HCT116 (cell line): Measurements from ENCODE around the gene APBA1. TPM values are rescaled to one million over a fixed set of nuclear protein-coding genes. Genes with fewer than 3 reads are reported as not detected.

Experiments used
- ATAC-seq: fragments of 200-7000 bp; cut with Tn5 transposase; 2 replicates; pipeline ENCODE4 v1.9.1; 2020; ENCODE audit warnings: mild to moderate bottlenecking, moderate library complexity
- BruUV-seq: library from RNA; stranded (reverse); fragments of 400-500 nt; replicated peaks from 2 replicates; lab custom pipeline; 2021; lab: Mats Ljungman, UMichigan
- CTCF ChIA-PET: fragments of 300-600 bp; sonication (Branson Sonifier 250); formaldehyde crosslinking; loops from one replicate; lab custom pipeline; 2021; ENCODE audit warnings: antibody characterized with exemption; lab: Charles Lee
- POLR2A ChIA-PET: fragments of 300-600, 350-600 bp; sonication (Branson Sonifier 250); formaldehyde crosslinking; loops from one replicate; lab custom pipeline; 2021; ENCODE audit warnings: antibody characterized with exemption; lab: Charles Lee
- RAD21 ChIA-PET, 2 experiments: fragments of 300-600 bp; sonication (Branson Sonifier 250); formaldehyde crosslinking; loops; one replicate each; lab custom pipeline; 2023; ENCODE audit warnings: low total read pairs in 2 of 2; ENCODE audit not compliant: uncharacterized antibody in 2 of 2, unreplicated experiment in 2 of 2, low non-redundant PET in 1 of 2; lab: Charles Lee
- DNase-seq: peaks from one replicate; pipeline ENCODE4 v3.0.0-alpha.2; 2010; ENCODE audit warnings: low read depth, low spot score
- H2AFZ ChIP-seq: fragments of 200-600 bp; shearing (Covaris generic), sonication (generic); 2 replicates; pipeline ENCODE4 v1.6.1; 2017; ENCODE audit warnings: low read depth, mixed run types, mixed read lengths, antibody characterized with exemption, low read length; ENCODE audit not compliant: poor library complexity, severe bottlenecking
- H3K27ac ChIP-seq: 2 replicates; pipeline ENCODE4 v1.5.1; 2012; ENCODE audit warnings: low read depth, low read length
- H3K27me3 ChIP-seq: fragments of 200-600 bp; sonication (generic); 2 replicates; pipeline ENCODE4 v1.6.1; 2016; ENCODE audit warnings: mixed run types, low read length, mixed read lengths; ENCODE audit not compliant: insufficient read depth
- H3K36me3 ChIP-seq, 2 experiments: fragments of 200-500 bp in 1 of 2; fragments of 200-600 bp in 1 of 2; sonication (Bioruptor generic) in 1 of 2; sonication (generic) in 1 of 2; 2 replicates each; pipeline versions ENCODE4 v1.5.1 to v1.6.1; 2014 to 2016; ENCODE audit warnings: low read length in 2 of 2, inconsistent platforms in 1 of 2, mixed read lengths in 1 of 2, mixed run types in 1 of 2; ENCODE audit not compliant: insufficient read depth in 2 of 2, control insufficient read depth in 1 of 2
- H3K4me1 ChIP-seq, 2 experiments: fragments of 200-600 bp in 1 of 2; sonication (generic) in 1 of 2; 2 replicates each; pipeline versions ENCODE4 v1.5.1 to v1.6.1; 2012 to 2017; ENCODE audit warnings: low read length in 2 of 2, inconsistent platforms in 1 of 2, mild to moderate bottlenecking in 1 of 2, mixed read lengths in 1 of 2, mixed run types in 1 of 2, moderate library complexity in 1 of 2; ENCODE audit not compliant: insufficient read depth in 2 of 2, control insufficient read depth in 1 of 2
- H3K4me2 ChIP-seq: fragments of 200-600 bp; sonication (generic); 2 replicates; pipeline ENCODE4 v1.6.1; 2017; ENCODE audit warnings: mixed run types, low read length, mixed read lengths
- H3K4me3 ChIP-seq, 2 experiments: fragments of 200-600 bp in 1 of 2; sonication (generic) in 1 of 2; replicated peaks in 1 of 2; 2 replicates each; pipeline ENCODE4 v1.5.1; 2011 to 2016; ENCODE audit warnings: low read length in 2 of 2, control low read depth in 1 of 2, low read depth in 1 of 2, mild to moderate bottlenecking in 1 of 2, mixed read lengths in 1 of 2, mixed run types in 1 of 2
- H3K79me2 ChIP-seq: fragments of 200-600 bp; sonication (generic); 2 replicates; pipeline ENCODE4 v1.6.1; 2017; ENCODE audit warnings: mild to moderate bottlenecking, mixed run types, low read length, moderate library complexity, mixed read lengths; ENCODE audit not compliant: insufficient read depth
- H3K9ac ChIP-seq: fragments of 200-600 bp; sonication (generic); 2 replicates; pipeline ENCODE4 v1.6.1; 2016; ENCODE audit warnings: low read length, mixed read lengths
- H3K9me2 ChIP-seq: fragments of 200-600 bp; sonication (generic), shearing (Covaris generic); 2 replicates; pipeline ENCODE4 v1.6.1; 2017; ENCODE audit warnings: mixed run types, mild to moderate bottlenecking, moderate library complexity; ENCODE audit not compliant: insufficient read depth
- H3K9me3 ChIP-seq, 2 experiments: fragments of 200-500 bp in 1 of 2; fragments of 200-600 bp in 1 of 2; sonication (Bioruptor generic) in 1 of 2; sonication (generic) in 1 of 2; 2 replicates each; pipeline ENCODE4 v1.6.1; 2014 to 2017; ENCODE audit warnings: low read length in 2 of 2, mixed read lengths in 2 of 2, inconsistent platforms in 1 of 2, low read depth in 1 of 2, mild to moderate bottlenecking in 1 of 2, mixed run types in 1 of 2, moderate library complexity in 1 of 2; ENCODE audit not compliant: control insufficient read depth in 1 of 2, insufficient read depth in 1 of 2
- H4K20me1 ChIP-seq: fragments of 200-600 bp; sonication (generic), shearing (Covaris generic); 2 replicates; pipeline ENCODE4 v1.6.1; 2017; ENCODE audit warnings: mixed run types, mild to moderate bottlenecking, moderate library complexity; ENCODE audit not compliant: insufficient read depth
- CBX3 ChIP-seq: IDR thresholded peaks from 2 replicates; pipeline ENCODE4 v1.6.1; 2012; ENCODE audit warnings: low read depth
- EGR1 ChIP-seq: IDR thresholded peaks from 2 replicates; pipeline ENCODE4 v1.6.1; 2012; ENCODE audit warnings: low read depth
- EZH2 ChIP-seq: fragments of 200-600 bp; sonication (generic); IDR thresholded peaks from 2 replicates; pipeline ENCODE4 v1.6.1; 2017; ENCODE audit warnings: antibody characterized with exemption, mixed run types
- EZH2phosphoT487 ChIP-seq: fragments of 200-600 bp; IDR thresholded peaks from 2 replicates; pipeline ENCODE4 v1.6.1; 2018; ENCODE audit warnings: antibody characterized with exemption, borderline replicate concordance
- FOSL1 ChIP-seq: IDR thresholded peaks from 2 replicates; pipeline ENCODE4 v1.6.1; 2012; ENCODE audit warnings: low read depth
- JUND ChIP-seq: IDR thresholded peaks from 2 replicates; pipeline ENCODE4 v1.6.1; 2012
- POLR2A ChIP-seq: IDR thresholded peaks from 2 replicates; pipeline ENCODE4 v1.7.0; 2011; ENCODE audit warnings: borderline replicate concordance; ENCODE audit not compliant: insufficient read depth, insufficient read length; ENCODE audit errors: extremely low read depth
- POLR2AphosphoS5 ChIP-seq: IDR thresholded peaks from 2 replicates; pipeline ENCODE4 v1.6.1; 2011; ENCODE audit warnings: mild to moderate bottlenecking, low read depth, low read length, moderate library complexity
- RAD21 ChIP-seq: IDR thresholded peaks from 2 replicates; pipeline ENCODE4 v1.6.1; 2012; ENCODE audit warnings: low read depth, mild to moderate bottlenecking
- SIN3A ChIP-seq: IDR thresholded peaks from 2 replicates; pipeline ENCODE4 v1.6.1; 2012; ENCODE audit warnings: low read depth
- SP1 ChIP-seq: IDR thresholded peaks from 2 replicates; pipeline ENCODE4 v1.6.1; 2012; ENCODE audit warnings: low read depth
- SRF ChIP-seq: IDR thresholded peaks from 2 replicates; pipeline ENCODE4 v1.6.1; 2012; ENCODE audit warnings: low read depth
- TCF7L2 ChIP-seq: IDR thresholded peaks from 2 replicates; pipeline ENCODE4 v1.7.0; 2011; ENCODE audit warnings: borderline replicate concordance, inconsistent platforms; ENCODE audit not compliant: insufficient read depth, insufficient read length; ENCODE audit errors: extremely low read depth
- YY1 ChIP-seq: IDR thresholded peaks from 2 replicates; pipeline ENCODE4 v1.6.1; 2011; ENCODE audit warnings: low read length, low read depth, moderate library complexity, mild to moderate bottlenecking; ENCODE audit not compliant: insufficient replicate concordance; ENCODE audit errors: extremely low read depth
- ZFX ChIP-seq: fragments of 450-650 bp; IDR thresholded peaks from 2 replicates; pipeline ENCODE4 v1.6.1; 2017
- intact Hi-C: fragments of 100-400 bp; cut with micrococcal nuclease; formaldehyde crosslinking; loops from 2 replicates; pipeline ENCODE4 v1.10.0; 2022
- total RNA-seq: library from RNA; stranded (reverse); gene quantifications from one replicate; pipeline ENCODE4 v1.2.1, GENCODE V29; 2021; ENCODE audit not compliant: unreplicated experiment
- TF ChIP-seq, protein P1 (sequence below), 3 experiments: fragments of 200-600 bp in 1 of 3; sonication (generic) in 1 of 3; IDR thresholded peaks in 2 of 3; conservative IDR thresholded peaks in 1 of 3; 2 replicates each; pipeline ENCODE4 v1.5.1; 2012 to 2017; ENCODE audit warnings: low read depth in 2 of 3, low read length in 2 of 3, antibody characterized with exemption in 1 of 3, borderline replicate concordance in 1 of 3, control low read depth in 1 of 3, mild to moderate bottlenecking in 1 of 3, mixed read lengths in 1 of 3, mixed run types in 1 of 3, moderate library complexity in 1 of 3; ENCODE audit not compliant: insufficient read depth in 1 of 3
- TF ChIP-seq, protein P2 (sequence below): IDR thresholded peaks from 2 replicates; pipeline ENCODE4 v1.6.1; 2012
- TF ChIP-seq, protein P3 (sequence below): IDR thresholded peaks from 2 replicates; pipeline ENCODE4 v1.6.1; 2012; ENCODE audit warnings: low read depth
- TF ChIP-seq, protein P4 (sequence below): IDR thresholded peaks from 2 replicates; pipeline ENCODE4 v1.6.1; 2011; ENCODE audit warnings: mild to moderate bottlenecking, low read length, moderate library complexity; ENCODE audit not compliant: insufficient replicate concordance; ENCODE audit errors: extremely low read depth
- TF ChIP-seq, protein P5 (sequence below): IDR thresholded peaks from 2 replicates; pipeline ENCODE4 v1.6.1; 2012

APBA1 gene
- total RNA-seq, 1 experiment from 2014 or later, result 0.20 TPM

DNA sequence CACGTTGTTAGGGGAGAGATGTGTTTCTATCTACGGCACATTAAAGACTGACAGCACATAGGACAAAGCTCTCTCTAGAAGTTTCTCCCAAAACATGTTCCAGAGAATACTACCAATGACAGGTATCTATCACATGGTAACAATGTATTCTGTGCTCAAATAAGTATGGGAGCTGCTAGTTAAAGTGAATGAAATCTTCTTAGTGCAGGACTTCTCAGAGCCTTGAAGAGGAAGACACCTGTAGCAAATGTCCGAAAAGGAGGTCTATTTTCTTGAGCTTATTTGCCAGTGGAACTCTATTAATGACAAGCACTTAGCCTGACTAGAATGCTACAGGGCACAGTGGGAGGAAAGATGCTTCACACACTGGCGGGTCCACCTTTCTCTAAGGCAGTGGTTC, 209.8 kb downstream of the APBA1 start:
- H3K36me3 ChIP-seq, result no peaks in the 10 kb centered on the region
- ATAC-seq, result no peak
- H3K27me3 ChIP-seq, result peaks cover 39% of the 10 kb centered on the region
- no peak overlapping the region for H3K4me2 ChIP-seq
- no peaks in the 10 kb centered on the region for H3K9me3 ChIP-seq
- H3K27ac ChIP-seq, result no peak overlapping the region
- H2AFZ ChIP-seq, result no peak overlapping the region
- no peak overlapping the region for H3K9ac ChIP-seq
- H4K20me1 ChIP-seq, result no peaks in the 10 kb centered on the region
- no peak for DNase-seq
- RAD21 ChIA-PET, result no interaction called here
- CTCF ChIA-PET, result no interaction called here
- no peak overlapping the region for H3K4me3 ChIP-seq
- POLR2A ChIA-PET, result no interaction called here
- H3K79me2 ChIP-seq, result no peaks in the 10 kb centered on the region
- H3K4me1 ChIP-seq, result no peaks in the 10 kb centered on the region
- TF ChIP-seq SP1 (no peak), EZH2 (no peak), POLR2A (no peak), SIN3A (no peak), YY1 (no peak), FOSL1 (no peak), ZFX (no peak), CBX3 (no peak), JUND (no peak), SRF (no peak), EZH2phosphoT487 (no peak), TCF7L2 (no peak), RAD21 (no peak), POLR2AphosphoS5 (no peak), EGR1 (no peak)
- TF ChIP-seq, protein P1, sequence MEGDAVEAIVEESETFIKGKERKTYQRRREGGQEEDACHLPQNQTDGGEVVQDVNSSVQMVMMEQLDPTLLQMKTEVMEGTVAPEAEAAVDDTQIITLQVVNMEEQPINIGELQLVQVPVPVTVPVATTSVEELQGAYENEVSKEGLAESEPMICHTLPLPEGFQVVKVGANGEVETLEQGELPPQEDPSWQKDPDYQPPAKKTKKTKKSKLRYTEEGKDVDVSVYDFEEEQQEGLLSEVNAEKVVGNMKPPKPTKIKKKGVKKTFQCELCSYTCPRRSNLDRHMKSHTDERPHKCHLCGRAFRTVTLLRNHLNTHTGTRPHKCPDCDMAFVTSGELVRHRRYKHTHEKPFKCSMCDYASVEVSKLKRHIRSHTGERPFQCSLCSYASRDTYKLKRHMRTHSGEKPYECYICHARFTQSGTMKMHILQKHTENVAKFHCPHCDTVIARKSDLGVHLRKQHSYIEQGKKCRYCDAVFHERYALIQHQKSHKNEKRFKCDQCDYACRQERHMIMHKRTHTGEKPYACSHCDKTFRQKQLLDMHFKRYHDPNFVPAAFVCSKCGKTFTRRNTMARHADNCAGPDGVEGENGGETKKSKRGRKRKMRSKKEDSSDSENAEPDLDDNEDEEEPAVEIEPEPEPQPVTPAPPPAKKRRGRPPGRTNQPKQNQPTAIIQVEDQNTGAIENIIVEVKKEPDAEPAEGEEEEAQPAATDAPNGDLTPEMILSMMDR (IDR thresholded peaks at IDR 0.05 in 2 of 3, conservative IDR thresholded peaks at IDR 0.05 in 1 of 3; ENCODE audit: borderline replicate concordance in 1 of 3, insufficient read depth in 1 of 3, low read depth in 2 of 3, low read length in 2 of 3), result no peak
- TF ChIP-seq, protein P2, sequence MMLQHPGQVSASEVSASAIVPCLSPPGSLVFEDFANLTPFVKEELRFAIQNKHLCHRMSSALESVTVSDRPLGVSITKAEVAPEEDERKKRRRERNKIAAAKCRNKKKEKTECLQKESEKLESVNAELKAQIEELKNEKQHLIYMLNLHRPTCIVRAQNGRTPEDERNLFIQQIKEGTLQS, result no peak
- TF ChIP-seq, protein P3, sequence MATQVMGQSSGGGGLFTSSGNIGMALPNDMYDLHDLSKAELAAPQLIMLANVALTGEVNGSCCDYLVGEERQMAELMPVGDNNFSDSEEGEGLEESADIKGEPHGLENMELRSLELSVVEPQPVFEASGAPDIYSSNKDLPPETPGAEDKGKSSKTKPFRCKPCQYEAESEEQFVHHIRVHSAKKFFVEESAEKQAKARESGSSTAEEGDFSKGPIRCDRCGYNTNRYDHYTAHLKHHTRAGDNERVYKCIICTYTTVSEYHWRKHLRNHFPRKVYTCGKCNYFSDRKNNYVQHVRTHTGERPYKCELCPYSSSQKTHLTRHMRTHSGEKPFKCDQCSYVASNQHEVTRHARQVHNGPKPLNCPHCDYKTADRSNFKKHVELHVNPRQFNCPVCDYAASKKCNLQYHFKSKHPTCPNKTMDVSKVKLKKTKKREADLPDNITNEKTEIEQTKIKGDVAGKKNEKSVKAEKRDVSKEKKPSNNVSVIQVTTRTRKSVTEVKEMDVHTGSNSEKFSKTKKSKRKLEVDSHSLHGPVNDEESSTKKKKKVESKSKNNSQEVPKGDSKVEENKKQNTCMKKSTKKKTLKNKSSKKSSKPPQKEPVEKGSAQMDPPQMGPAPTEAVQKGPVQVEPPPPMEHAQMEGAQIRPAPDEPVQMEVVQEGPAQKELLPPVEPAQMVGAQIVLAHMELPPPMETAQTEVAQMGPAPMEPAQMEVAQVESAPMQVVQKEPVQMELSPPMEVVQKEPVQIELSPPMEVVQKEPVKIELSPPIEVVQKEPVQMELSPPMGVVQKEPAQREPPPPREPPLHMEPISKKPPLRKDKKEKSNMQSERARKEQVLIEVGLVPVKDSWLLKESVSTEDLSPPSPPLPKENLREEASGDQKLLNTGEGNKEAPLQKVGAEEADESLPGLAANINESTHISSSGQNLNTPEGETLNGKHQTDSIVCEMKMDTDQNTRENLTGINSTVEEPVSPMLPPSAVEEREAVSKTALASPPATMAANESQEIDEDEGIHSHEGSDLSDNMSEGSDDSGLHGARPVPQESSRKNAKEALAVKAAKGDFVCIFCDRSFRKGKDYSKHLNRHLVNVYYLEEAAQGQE, result no peak
- TF ChIP-seq, protein P4, sequence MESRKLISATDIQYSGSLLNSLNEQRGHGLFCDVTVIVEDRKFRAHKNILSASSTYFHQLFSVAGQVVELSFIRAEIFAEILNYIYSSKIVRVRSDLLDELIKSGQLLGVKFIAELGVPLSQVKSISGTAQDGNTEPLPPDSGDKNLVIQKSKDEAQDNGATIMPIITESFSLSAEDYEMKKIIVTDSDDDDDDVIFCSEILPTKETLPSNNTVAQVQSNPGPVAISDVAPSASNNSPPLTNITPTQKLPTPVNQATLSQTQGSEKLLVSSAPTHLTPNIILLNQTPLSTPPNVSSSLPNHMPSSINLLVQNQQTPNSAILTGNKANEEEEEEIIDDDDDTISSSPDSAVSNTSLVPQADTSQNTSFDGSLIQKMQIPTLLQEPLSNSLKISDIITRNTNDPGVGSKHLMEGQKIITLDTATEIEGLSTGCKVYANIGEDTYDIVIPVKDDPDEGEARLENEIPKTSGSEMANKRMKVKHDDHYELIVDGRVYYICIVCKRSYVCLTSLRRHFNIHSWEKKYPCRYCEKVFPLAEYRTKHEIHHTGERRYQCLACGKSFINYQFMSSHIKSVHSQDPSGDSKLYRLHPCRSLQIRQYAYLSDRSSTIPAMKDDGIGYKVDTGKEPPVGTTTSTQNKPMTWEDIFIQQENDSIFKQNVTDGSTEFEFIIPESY, result no peak
- TF ChIP-seq, protein P5, sequence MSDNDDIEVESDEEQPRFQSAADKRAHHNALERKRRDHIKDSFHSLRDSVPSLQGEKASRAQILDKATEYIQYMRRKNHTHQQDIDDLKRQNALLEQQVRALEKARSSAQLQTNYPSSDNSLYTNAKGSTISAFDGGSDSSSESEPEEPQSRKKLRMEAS, result no peak
- H3K9me2 ChIP-seq, result no peaks in the 10 kb centered on the region
- intact Hi-C loops, result no loop called here
- BruUV-seq, result no TSS peak
